BE2C (cell line): ENCODE data around the gene STMN3.
A peak's percentile ranks its signal among the peaks of the same experiment; 100 is the strongest.
"Not testable (repeated sequence)": the region's sequence is repeated elsewhere in the genome, so short reads cannot be mapped to it uniquely, and the experiment has no call there.

Source experiments
- DNase-seq: peaks from one replicate; pipeline ENCODE4 v3.0.0-alpha.2; 2020
- H3K27me3 ChIP-seq: fragments of 250-450 bp; sonication (Bioruptor Pico); 2 replicates; pipeline ENCODE4 v1.5.1; 2020; ENCODE audit warnings: mild to moderate bottlenecking
- H3K36me3 ChIP-seq: fragments of 250-450 bp; sonication (Bioruptor Pico); 2 replicates; pipeline ENCODE4 v1.5.1; 2020; ENCODE audit warnings: mild to moderate bottlenecking
- H3K4me1 ChIP-seq: fragments of 250-450 bp; sonication (Bioruptor Pico); 2 replicates; pipeline ENCODE4 v1.5.1; 2020
- H3K4me3 ChIP-seq: 2 replicates; pipeline ENCODE4 v1.5.1; 2011; ENCODE audit warnings: low read depth, low read length
- H3K9me3 ChIP-seq: fragments of 250-450 bp; sonication (Bioruptor Pico); 2 replicates; pipeline ENCODE4 v1.5.1; 2020
- CTCF ChIP-seq: IDR thresholded peaks from 2 replicates; pipeline ENCODE4 v1.5.1; 2012; ENCODE audit warnings: mild to moderate bottlenecking, low read depth, low read length

Gene STMN3

GRCh38 chr20:63653974-63654668 is 897 bp upstream of the STMN3 start:
- Histone ChIP-seq H3K4me3 (peak overlapping the region; percentile 57), H3K4me1 (peaks cover 6% of the 10 kb centered on the region), H3K9me3 (no peaks in the 10 kb centered on the region), H3K36me3 (0 out of 2 replicates have a peak, but pooled peaks cover 5% of the 10 kb centered on the region), H3K27me3 (no peaks in the 10 kb centered on the region)
- DNase-seq = no peak
- TF ChIP-seq CTCF = no peak

GRCh38 chr20:63652192-63652980 is 838 bp downstream of the STMN3 start:
- Histone ChIP-seq H3K4me1 (peaks cover 6% of the 10 kb centered on the region), H3K4me3 (peak overlapping the region; percentile 75), H3K36me3 (peaks cover 16% of the 10 kb centered on the region), H3K27me3 (no peaks in the 10 kb centered on the region), H3K9me3 (no peaks in the 10 kb centered on the region)
- TF ChIP-seq CTCF = no peak
- DNase-seq = peak; percentile 85

GRCh38 chr20:63651942-63652191 is 1.4 kb downstream of the STMN3 start:
- TF ChIP-seq CTCF = no peak
- H3K4me3 ChIP-seq = peak overlapping the region; percentile 75
- H3K27me3 ChIP-seq = no peaks in the 10 kb centered on the region
- H3K9me3 ChIP-seq = no peaks in the 10 kb centered on the region
- H3K36me3 ChIP-seq = peaks cover 17% of the 10 kb centered on the region
- DNase-seq = no peak
- H3K4me1 ChIP-seq = peaks cover 6% of the 10 kb centered on the region

GRCh38 chr20:63650486-63650885 is 2.7 kb downstream of the STMN3 start:
- H3K4me1 ChIP-seq, H3K4me3 ChIP-seq, H3K27me3 ChIP-seq, DNase-seq, H3K9me3 ChIP-seq: not testable (repeated sequence)
- peaks cover 23% of the 10 kb centered on the region for H3K36me3 ChIP-seq

- no peak for DNase-seq
- TF ChIP-seq CTCF = no peak
- Histone ChIP-seq H3K36me3 (peaks cover 29% of the 10 kb centered on the region), H3K4me3 (no peak overlapping the region), H3K9me3 (no peaks in the 10 kb centered on the region), H3K27me3 (no peaks in the 10 kb centered on the region), H3K4me1 (peaks cover 1% of the 10 kb centered on the region)
Measured at GRCh38 chr20:63648895-63649589, 4.2 kb downstream of the STMN3 start.

GRCh38 chr20:63648190-63648589 is 5.0 kb downstream of the STMN3 start:
- Histone ChIP-seq H3K36me3 (peaks cover 35% of the 10 kb centered on the region), H3K4me1 (no peaks in the 10 kb centered on the region), H3K4me3 (no peak overlapping the region), H3K9me3 (no peaks in the 10 kb centered on the region), H3K27me3 (no peaks in the 10 kb centered on the region)
- DNase-seq = no peak
- TF ChIP-seq CTCF = no peak
